ENCODE measurements around the gene C12orf43.

C12orf43 gene

GRCh38 chr12:120988234-120988633 lies 28.1 kb downstream of the C12orf43 start:
- no peaks in the 10 kb centered on the region for H3K4me1 ChIP-seq (ENCODE audit: control insufficient read depth, insufficient read depth, low read length, unreplicated experiment)
- no peak overlapping the region for H3K27ac ChIP-seq (ENCODE audit: low read depth, low read length)
- peaks cover 11% of the 10 kb centered on the region; the same call in 1 of the 2 replicates for H3K27me3 ChIP-seq (ENCODE audit: insufficient read depth, low read length)
- no peaks in the 10 kb centered on the region for H3K79me2 ChIP-seq (ENCODE audit: control insufficient read depth, insufficient read depth, low read length, unreplicated experiment)
- no peak overlapping the region for H3K4me3 ChIP-seq (ENCODE audit: low read depth, low read length)
- H2AFZ ChIP-seq (ENCODE audit: low read length, unreplicated experiment), result no peak overlapping the region
- H3K36me3 ChIP-seq (ENCODE audit: insufficient read depth, low read length), result no peaks in the 10 kb centered on the region

- Histone ChIP-seq H2AFZ (ENCODE audit: low read length, unreplicated experiment) (no peak overlapping the region), H3K27me3 (ENCODE audit: insufficient read depth, low read length) (peaks cover 3% of the 10 kb centered on the region; the same call in 1 of the 2 replicates), H3K36me3 (ENCODE audit: insufficient read depth, low read length) (no peaks in the 10 kb centered on the region), H3K4me1 (ENCODE audit: control insufficient read depth, insufficient read depth, low read length, unreplicated experiment) (no peaks in the 10 kb centered on the region), H3K27ac (ENCODE audit: low read depth, low read length) (no peak overlapping the region), H3K4me3 (ENCODE audit: low read depth, low read length) (no peak overlapping the region), H3K79me2 (ENCODE audit: control insufficient read depth, insufficient read depth, low read length, unreplicated experiment) (no peaks in the 10 kb centered on the region)
These were observed 31.9 kb downstream of the C12orf43 start for GRCh38 chr12:120984351-120984898.

- H3K4me1 ChIP-seq (ENCODE audit: control insufficient read depth, insufficient read depth, low read length, unreplicated experiment), result no peaks in the 10 kb centered on the region
- no peaks in the 10 kb centered on the region for H3K36me3 ChIP-seq (ENCODE audit: insufficient read depth, low read length)
- no peak overlapping the region for H3K4me3 ChIP-seq (ENCODE audit: low read depth, low read length)
- H3K27me3 ChIP-seq (ENCODE audit: insufficient read depth, low read length), result peaks cover 3% of the 10 kb centered on the region; the same call in 1 of the 2 replicates
- H3K27ac ChIP-seq (ENCODE audit: low read depth, low read length), result no peak overlapping the region
- no peaks in the 10 kb centered on the region for H3K79me2 ChIP-seq (ENCODE audit: control insufficient read depth, insufficient read depth, low read length, unreplicated experiment)
- no peak overlapping the region for H2AFZ ChIP-seq (ENCODE audit: low read length, unreplicated experiment)
These were observed 32.5 kb downstream of the C12orf43 start for GRCh38 chr12:120983759-120984158.

- Histone ChIP-seq H3K27ac (ENCODE audit: low read depth, low read length) (no peak overlapping the region), H3K79me2 (ENCODE audit: control insufficient read depth, insufficient read depth, low read length, unreplicated experiment) (no peaks in the 10 kb centered on the region), H3K27me3 (ENCODE audit: insufficient read depth, low read length) (no peaks in the 10 kb centered on the region), H3K4me3 (ENCODE audit: low read depth, low read length) (no peak overlapping the region), H3K36me3 (ENCODE audit: insufficient read depth, low read length) (no peaks in the 10 kb centered on the region), H2AFZ (ENCODE audit: low read length, unreplicated experiment) (no peak overlapping the region), H3K4me1 (ENCODE audit: control insufficient read depth, insufficient read depth, low read length, unreplicated experiment) (no peaks in the 10 kb centered on the region)
These were observed 33.6 kb downstream of the C12orf43 start for GRCh38 chr12:120982659-120983058.

GRCh38 chr12:120981407-120981941 lies 34.8 kb downstream of the C12orf43 start:
- no peak overlapping the region for H3K4me3 ChIP-seq (ENCODE audit: low read depth, low read length)
- H2AFZ ChIP-seq (ENCODE audit: low read length, unreplicated experiment), result no peak overlapping the region
- H3K27me3 ChIP-seq (ENCODE audit: insufficient read depth, low read length), result no peaks in the 10 kb centered on the region
- no peaks in the 10 kb centered on the region for H3K79me2 ChIP-seq (ENCODE audit: control insufficient read depth, insufficient read depth, low read length, unreplicated experiment)
- H3K27ac ChIP-seq (ENCODE audit: low read depth, low read length), result no peak overlapping the region
- no peaks in the 10 kb centered on the region for H3K36me3 ChIP-seq (ENCODE audit: insufficient read depth, low read length)
- no peaks in the 10 kb centered on the region for H3K4me1 ChIP-seq (ENCODE audit: control insufficient read depth, insufficient read depth, low read length, unreplicated experiment)

GRCh38 chr12:120980800-120981368 lies 35.4 kb downstream of the C12orf43 start:
- Histone ChIP-seq H2AFZ (ENCODE audit: low read length, unreplicated experiment) (no peak overlapping the region), H3K4me3 (ENCODE audit: low read depth, low read length) (no peak overlapping the region), H3K4me1 (ENCODE audit: control insufficient read depth, insufficient read depth, low read length, unreplicated experiment) (no peaks in the 10 kb centered on the region), H3K27ac (ENCODE audit: low read depth, low read length) (no peak overlapping the region), H3K36me3 (ENCODE audit: insufficient read depth, low read length) (no peaks in the 10 kb centered on the region), H3K79me2 (ENCODE audit: control insufficient read depth, insufficient read depth, low read length, unreplicated experiment) (no peaks in the 10 kb centered on the region), H3K27me3 (ENCODE audit: insufficient read depth, low read length) (no peaks in the 10 kb centered on the region)

- Histone ChIP-seq H3K4me1 (ENCODE audit: control insufficient read depth, insufficient read depth, low read length, unreplicated experiment) (no peaks in the 10 kb centered on the region), H2AFZ (ENCODE audit: low read length, unreplicated experiment) (no peak overlapping the region), H3K27me3 (ENCODE audit: insufficient read depth, low read length) (no peaks in the 10 kb centered on the region), H3K36me3 (ENCODE audit: insufficient read depth, low read length) (no peaks in the 10 kb centered on the region), H3K27ac (ENCODE audit: low read depth, low read length) (no peak overlapping the region), H3K79me2 (ENCODE audit: control insufficient read depth, insufficient read depth, low read length, unreplicated experiment) (no peaks in the 10 kb centered on the region), H3K4me3 (ENCODE audit: low read depth, low read length) (no peak overlapping the region)
These were observed 36.2 kb downstream of the C12orf43 start for GRCh38 chr12:120979862-120980696.

- Histone ChIP-seq H3K4me3 (ENCODE audit: low read depth, low read length) (no peak overlapping the region), H3K27ac (ENCODE audit: low read depth, low read length) (no peak overlapping the region), H3K36me3 (ENCODE audit: insufficient read depth, low read length) (no peaks in the 10 kb centered on the region), H3K79me2 (ENCODE audit: control insufficient read depth, insufficient read depth, low read length, unreplicated experiment) (no peaks in the 10 kb centered on the region), H3K4me1 (ENCODE audit: control insufficient read depth, insufficient read depth, low read length, unreplicated experiment) (no peaks in the 10 kb centered on the region), H3K27me3 (ENCODE audit: insufficient read depth, low read length) (no peaks in the 10 kb centered on the region), H2AFZ (ENCODE audit: low read length, unreplicated experiment) (no peak overlapping the region)
These were observed 36.9 kb downstream of the C12orf43 start for GRCh38 chr12:120979220-120979861.

- H3K4me1 ChIP-seq (ENCODE audit: control insufficient read depth, insufficient read depth, low read length, unreplicated experiment), result no peaks in the 10 kb centered on the region
- no peaks in the 10 kb centered on the region for H3K79me2 ChIP-seq (ENCODE audit: control insufficient read depth, insufficient read depth, low read length, unreplicated experiment)
- no peak within 1 kb of the TSS for H3K27ac ChIP-seq (ENCODE audit: low read depth, low read length)
- H3K4me3 ChIP-seq (ENCODE audit: low read depth, low read length), result no peak within 1 kb of the TSS
- no peak within 1 kb of the TSS for H2AFZ ChIP-seq (ENCODE audit: low read length, unreplicated experiment)
- no peaks in the 10 kb centered on the region for H3K27me3 ChIP-seq (ENCODE audit: insufficient read depth, low read length)
- H3K36me3 ChIP-seq (ENCODE audit: insufficient read depth, low read length), result no peaks in the 10 kb centered on the region
These were observed 37.7 kb downstream of the C12orf43 start, which contains the start of gene HNF1A for GRCh38 chr12:120978296-120979219. Gene HNF1A (plus strand): TSS chr12:120978543. CDS start chr12:120978769, 226 bp downstream.
